22Rv1 (cell line): ENCODE measurements around the gene CDKAL1.

Source experiments
- H3K27ac ChIP-seq: fragments of 450-650 bp; 2 replicates; pipeline ENCODE4 v1.5.1; 2017
- ZFX ChIP-seq: fragments of 450-650 bp; IDR thresholded peaks from 2 replicates; pipeline ENCODE4 v1.6.1; 2017; ENCODE audit warnings: antibody characterized with exemption, borderline replicate concordance
- TF ChIP-seq, protein P1 (sequence below): fragments of 450-650 bp; IDR thresholded peaks from 2 replicates; pipeline ENCODE4 v1.5.1; 2017; ENCODE audit warnings: mild to moderate bottlenecking

The CDKAL1 gene

DNA sequence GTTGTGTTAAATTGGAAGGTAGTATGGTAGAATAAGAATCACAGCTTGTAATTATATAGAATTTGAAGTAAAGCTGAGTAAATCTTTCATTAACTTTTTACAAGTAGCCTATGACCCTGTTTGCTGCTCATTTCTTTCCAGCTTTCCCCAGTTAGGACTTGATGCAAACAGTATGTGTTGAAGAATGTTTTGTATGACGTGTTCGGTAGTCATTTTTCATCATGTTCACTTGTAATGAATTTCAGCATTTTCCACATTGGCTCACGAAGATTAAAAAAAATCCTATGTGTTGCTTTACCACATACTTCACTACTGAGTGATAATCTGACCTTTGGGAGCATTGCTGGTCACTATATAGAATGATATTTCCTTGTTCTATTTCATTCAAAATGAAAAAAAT is 162.4 kb downstream of the CDKAL1 start:
- TF ChIP-seq ZFX: no peak
- TF ChIP-seq, protein P1, sequence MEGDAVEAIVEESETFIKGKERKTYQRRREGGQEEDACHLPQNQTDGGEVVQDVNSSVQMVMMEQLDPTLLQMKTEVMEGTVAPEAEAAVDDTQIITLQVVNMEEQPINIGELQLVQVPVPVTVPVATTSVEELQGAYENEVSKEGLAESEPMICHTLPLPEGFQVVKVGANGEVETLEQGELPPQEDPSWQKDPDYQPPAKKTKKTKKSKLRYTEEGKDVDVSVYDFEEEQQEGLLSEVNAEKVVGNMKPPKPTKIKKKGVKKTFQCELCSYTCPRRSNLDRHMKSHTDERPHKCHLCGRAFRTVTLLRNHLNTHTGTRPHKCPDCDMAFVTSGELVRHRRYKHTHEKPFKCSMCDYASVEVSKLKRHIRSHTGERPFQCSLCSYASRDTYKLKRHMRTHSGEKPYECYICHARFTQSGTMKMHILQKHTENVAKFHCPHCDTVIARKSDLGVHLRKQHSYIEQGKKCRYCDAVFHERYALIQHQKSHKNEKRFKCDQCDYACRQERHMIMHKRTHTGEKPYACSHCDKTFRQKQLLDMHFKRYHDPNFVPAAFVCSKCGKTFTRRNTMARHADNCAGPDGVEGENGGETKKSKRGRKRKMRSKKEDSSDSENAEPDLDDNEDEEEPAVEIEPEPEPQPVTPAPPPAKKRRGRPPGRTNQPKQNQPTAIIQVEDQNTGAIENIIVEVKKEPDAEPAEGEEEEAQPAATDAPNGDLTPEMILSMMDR: no peak

DNA sequence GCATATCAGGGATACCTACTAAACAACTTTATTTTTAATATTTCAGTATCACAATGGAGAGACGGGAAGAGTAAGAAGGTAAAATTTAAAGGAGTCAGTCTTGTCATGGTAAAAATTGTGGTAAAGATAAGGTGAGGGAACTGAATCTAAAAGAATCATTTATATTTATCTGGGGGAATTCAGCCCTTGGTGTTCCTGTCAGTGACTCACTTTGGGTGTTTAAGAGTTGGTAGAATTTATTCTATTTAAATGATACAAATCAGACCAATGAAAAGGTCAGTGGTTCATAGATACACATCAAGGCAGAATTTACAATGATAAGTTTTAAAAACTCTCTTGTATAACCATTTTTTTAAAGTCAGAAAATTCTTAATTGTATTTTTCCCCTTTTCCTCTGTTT is 164.4 kb downstream of the CDKAL1 start:
- TF ChIP-seq ZFX: no peak
- TF ChIP-seq, protein P1: no peak

More for the DNA sequence above, 162.4 kb downstream of the CDKAL1 start:
- H3K27ac ChIP-seq: no peak overlapping the region

DNA sequence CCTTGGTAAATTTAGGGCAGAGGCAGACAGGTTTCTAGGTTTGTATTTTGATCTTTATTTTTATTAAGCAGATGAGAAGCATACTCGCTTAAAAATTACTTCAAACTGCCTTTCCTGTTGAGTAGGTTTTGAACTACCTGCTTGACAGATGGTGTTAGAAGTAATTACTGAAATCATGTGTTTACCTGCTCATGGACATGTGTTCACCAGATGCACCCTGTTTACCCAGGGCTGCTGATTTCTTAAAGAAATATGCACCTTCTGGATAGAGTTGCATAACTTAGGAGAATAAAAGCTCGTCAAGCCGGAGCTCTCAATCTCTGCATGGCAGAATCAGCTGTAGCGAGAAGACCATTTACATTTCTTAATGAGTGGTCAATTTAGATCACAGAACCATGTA is 165.1 kb downstream of the CDKAL1 start:
- TF ChIP-seq ZFX: no peak
- TF ChIP-seq, protein P1: no peak
- H3K27ac ChIP-seq: no peak overlapping the region

More for the DNA sequence above, 164.4 kb downstream of the CDKAL1 start:
- no peak overlapping the region for H3K27ac ChIP-seq

DNA sequence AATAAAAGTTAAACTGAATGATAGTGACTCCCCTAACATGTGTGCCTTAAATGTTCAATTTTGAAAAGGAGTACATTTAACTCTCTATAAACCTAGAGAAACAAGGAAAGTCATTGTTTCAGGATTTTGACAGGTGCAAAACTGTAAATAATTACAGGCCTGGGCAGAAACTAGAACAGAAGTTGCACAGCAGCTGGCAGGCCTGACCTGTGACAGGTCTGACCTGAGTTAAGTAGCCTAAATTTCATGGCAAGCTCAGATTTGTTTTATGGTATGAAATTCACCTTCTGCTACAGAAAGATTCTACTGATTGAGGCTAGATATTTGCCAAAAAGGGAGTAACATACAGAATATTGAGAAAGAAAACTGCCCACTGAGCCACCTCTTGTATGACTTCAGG is 166.1 kb downstream of the CDKAL1 start:
- H3K27ac ChIP-seq: no peak overlapping the region
- TF ChIP-seq, protein P1: no peak
- no peak for TF ChIP-seq ZFX

DNA sequence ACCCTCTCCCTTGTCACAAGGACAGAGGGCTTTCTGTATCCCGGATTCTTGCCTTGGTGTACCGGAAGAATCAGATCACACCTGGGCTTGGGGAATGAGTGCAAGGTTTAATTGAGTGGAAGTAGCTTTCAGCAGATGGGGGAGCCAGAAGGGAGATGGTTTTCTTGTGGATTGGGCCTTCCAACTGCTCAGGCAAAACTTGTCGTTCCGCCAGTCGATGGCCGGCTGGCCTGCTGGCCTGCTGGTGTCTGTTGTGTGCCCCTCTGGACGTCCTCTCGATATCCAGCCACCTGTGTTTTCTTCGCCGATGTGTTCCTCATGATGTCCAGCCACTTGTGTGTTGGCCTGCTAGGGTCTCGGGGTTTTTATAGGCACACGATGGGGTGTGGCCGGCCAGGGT is 168.1 kb downstream of the CDKAL1 start:
- no peak overlapping the region for H3K27ac ChIP-seq
- no peak for TF ChIP-seq ZFX
- TF ChIP-seq, protein P1: no peak

DNA sequence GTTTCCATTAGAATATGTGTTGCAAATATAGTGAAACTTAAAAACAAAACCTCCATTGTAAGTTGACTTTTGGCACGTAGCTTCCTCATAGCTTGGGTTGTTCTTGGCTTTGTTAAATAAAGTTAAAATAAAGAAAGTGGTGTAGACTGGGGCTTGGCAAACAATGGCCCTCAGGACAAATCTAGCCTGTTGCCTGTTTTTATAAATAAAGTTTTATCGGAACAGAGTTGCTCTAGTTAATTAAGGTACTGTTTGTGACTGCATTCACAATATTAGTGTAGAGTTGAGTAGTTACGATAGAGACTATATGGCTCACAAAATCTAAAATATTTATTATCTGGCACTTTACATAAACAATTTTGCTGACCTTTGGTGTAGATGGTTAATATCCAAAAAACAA is 168.8 kb downstream of the CDKAL1 start:
- no peak overlapping the region for H3K27ac ChIP-seq
- TF ChIP-seq ZFX: no peak
- TF ChIP-seq, protein P1: no peak

DNA sequence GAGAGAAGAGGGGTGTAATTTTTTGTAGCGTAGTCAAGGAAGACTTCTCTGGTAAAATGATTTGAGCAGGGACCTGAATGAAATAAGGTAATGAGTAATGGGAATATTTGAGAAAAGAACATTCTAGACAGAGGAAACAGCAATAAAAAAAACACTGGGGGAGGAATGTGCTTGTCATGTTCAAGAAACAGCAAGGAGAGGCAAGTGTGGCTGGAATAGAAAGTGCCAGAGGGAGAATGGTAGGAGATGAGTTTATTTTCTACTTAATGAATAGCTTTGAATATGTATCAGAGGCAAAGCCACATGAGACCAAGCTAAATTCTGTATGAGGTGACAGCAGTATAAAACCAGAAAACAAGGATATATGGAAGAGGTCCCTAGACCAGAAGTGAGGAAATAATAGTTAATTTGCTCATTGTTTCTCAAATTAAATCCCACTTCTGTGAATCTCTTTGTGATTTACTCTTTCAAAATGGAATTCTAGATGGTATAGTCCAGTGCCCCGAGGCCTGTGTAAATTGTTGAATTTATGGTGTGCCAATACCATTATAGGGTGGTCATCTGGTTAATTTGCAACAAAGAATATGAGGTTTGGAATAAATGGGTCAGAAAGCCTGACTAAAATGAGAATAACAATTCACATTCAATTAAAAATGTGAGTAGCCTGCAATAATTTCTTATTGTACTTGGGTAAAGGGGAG is 170.2 kb downstream of the CDKAL1 start:
- TF ChIP-seq, protein P1: no peak
- no peak for TF ChIP-seq ZFX
- H3K27ac ChIP-seq: no peak overlapping the region
